ENCODE measurements around the gene TTLL5.
"Not testable (repeated sequence)": the region's sequence is repeated elsewhere in the genome, so short reads cannot be mapped to it uniquely, and the experiment has no call there.

Gene TTLL5

DNA sequence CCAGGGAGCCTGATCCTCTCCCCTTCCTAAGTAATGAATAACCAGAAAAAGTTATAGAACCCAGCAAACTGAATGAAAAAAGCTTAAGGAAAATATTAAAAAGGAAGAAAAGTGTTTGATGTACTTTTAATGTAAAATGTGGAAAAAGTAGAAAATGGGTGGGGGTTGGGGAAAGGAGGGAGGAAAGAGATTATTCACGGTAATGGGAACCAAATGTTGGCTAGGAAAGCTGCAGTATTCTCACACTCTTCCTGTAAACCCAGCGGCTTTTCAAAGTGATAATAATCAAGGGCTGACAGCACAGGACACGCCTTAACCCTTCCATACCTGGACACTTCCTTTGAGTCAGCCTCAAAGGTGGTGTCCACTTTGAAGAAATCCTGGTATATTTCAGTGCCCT is 181.5 kb downstream of the TTLL5 start:
- H3K4me1 ChIP-seq (ENCODE audit: insufficient read depth, low read length): no peaks in the 10 kb centered on the region
- no peaks in the 10 kb centered on the region for H3K27me3 ChIP-seq (ENCODE audit: control insufficient read depth in 1 of 2, insufficient read depth in 2 of 2, low read length in 2 of 2)
- peak overlapping the region; percentile 14 for H3K27ac ChIP-seq (ENCODE audit: low read depth, low read length)

GRCh38 chr14:75844486-75844885 is 183.4 kb downstream of the TTLL5 start:
- no peak overlapping the region for H3K27ac ChIP-seq (ENCODE audit: low read depth, low read length)

More for the DNA sequence above, 181.5 kb downstream of the TTLL5 start:
- Histone ChIP-seq H3K9ac (ENCODE audit: low read length) (no peak overlapping the region), H3K36me3 (ENCODE audit: insufficient read depth, low read length) (no peaks in the 10 kb centered on the region), H3K4me3 (ENCODE audit: low read depth in 1 of 2, low read length in 2 of 2) (no peak overlapping the region), H3K9me3 (ENCODE audit: low read length) (no peaks in the 10 kb centered on the region)

GRCh38 chr14:75845136-75845804 is 184.2 kb downstream of the TTLL5 start:
- Histone ChIP-seq H3K9ac (ENCODE audit: low read length) (no peak overlapping the region), H3K9me3 (ENCODE audit: low read length) (no peaks in the 10 kb centered on the region), H3K27me3 (ENCODE audit: control insufficient read depth in 1 of 2, insufficient read depth in 2 of 2, low read length in 2 of 2) (no peaks in the 10 kb centered on the region), H3K27ac (ENCODE audit: low read depth, low read length) (no peak overlapping the region), H3K36me3 (ENCODE audit: insufficient read depth, low read length) (no peaks in the 10 kb centered on the region), H3K4me1 (ENCODE audit: insufficient read depth, low read length) (no peaks in the 10 kb centered on the region), H3K4me3 (ENCODE audit: low read depth in 1 of 2, low read length in 2 of 2) (no peak overlapping the region)

More at GRCh38 chr14:75844486-75844885, 183.4 kb downstream of the TTLL5 start:
- H3K4me3 ChIP-seq (ENCODE audit: low read depth in 1 of 2, low read length in 2 of 2): no peak overlapping the region
- H3K4me1 ChIP-seq (ENCODE audit: insufficient read depth, low read length): no peaks in the 10 kb centered on the region
- no peaks in the 10 kb centered on the region for H3K9me3 ChIP-seq (ENCODE audit: low read length)
- no peaks in the 10 kb centered on the region for H3K36me3 ChIP-seq (ENCODE audit: insufficient read depth, low read length)
- no peak overlapping the region for H3K9ac ChIP-seq (ENCODE audit: low read length)
- no peaks in the 10 kb centered on the region for H3K27me3 ChIP-seq (ENCODE audit: control insufficient read depth in 1 of 2, insufficient read depth in 2 of 2, low read length in 2 of 2)

- not testable (repeated sequence) for H3K9ac ChIP-seq (ENCODE audit: low read length); H3K9me3 ChIP-seq (ENCODE audit: low read length); H3K36me3 ChIP-seq (ENCODE audit: insufficient read depth, low read length); H3K27me3 ChIP-seq (ENCODE audit: control insufficient read depth in 1 of 2, insufficient read depth in 2 of 2, low read length in 2 of 2); H3K4me1 ChIP-seq (ENCODE audit: insufficient read depth, low read length); H3K27ac ChIP-seq (ENCODE audit: low read depth, low read length); H3K4me3 ChIP-seq (ENCODE audit: low read depth in 1 of 2, low read length in 2 of 2)
Measured at GRCh38 chr14:75846694-75847093, 185.6 kb downstream of the TTLL5 start.

DNA sequence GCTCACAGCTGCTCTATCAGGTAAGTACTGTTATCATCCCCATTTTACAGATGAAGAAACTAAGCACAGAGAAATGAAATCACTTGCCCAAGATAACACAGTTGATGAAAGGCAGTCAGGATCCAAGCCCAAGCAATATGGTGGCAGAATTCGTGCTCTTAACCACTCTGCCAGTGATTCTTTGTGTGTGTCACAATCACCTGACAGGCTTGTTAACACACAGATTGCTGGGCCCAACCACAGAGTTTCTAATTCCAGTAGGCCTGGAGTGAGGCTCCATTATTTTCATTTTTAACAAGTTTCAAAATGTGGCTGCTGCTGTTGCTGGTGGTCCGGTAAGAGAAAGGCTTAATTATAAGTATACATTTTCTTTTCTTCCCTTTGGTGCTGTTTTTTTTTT is 186.5 kb downstream of the TTLL5 start:
- no peaks in the 10 kb centered on the region for H3K4me1 ChIP-seq (ENCODE audit: insufficient read depth, low read length)
- no peak overlapping the region for H3K27ac ChIP-seq (ENCODE audit: low read depth, low read length)
- no peak overlapping the region for H3K4me3 ChIP-seq (ENCODE audit: low read depth in 1 of 2, low read length in 2 of 2)
- no peaks in the 10 kb centered on the region for H3K36me3 ChIP-seq (ENCODE audit: insufficient read depth, low read length)
- no peaks in the 10 kb centered on the region for H3K27me3 ChIP-seq (ENCODE audit: control insufficient read depth in 1 of 2, insufficient read depth in 2 of 2, low read length in 2 of 2)
- H3K9me3 ChIP-seq (ENCODE audit: low read length): no peaks in the 10 kb centered on the region
- no peak overlapping the region for H3K9ac ChIP-seq (ENCODE audit: low read length)

GRCh38 chr14:75848167-75848913 is 187.3 kb downstream of the TTLL5 start:
- Histone ChIP-seq H3K9me3 (ENCODE audit: low read length) (no peaks in the 10 kb centered on the region), H3K4me3 (ENCODE audit: low read depth in 1 of 2, low read length in 2 of 2) (no peak overlapping the region), H3K4me1 (ENCODE audit: insufficient read depth, low read length) (no peaks in the 10 kb centered on the region), H3K27me3 (ENCODE audit: control insufficient read depth in 1 of 2, insufficient read depth in 2 of 2, low read length in 2 of 2) (no peaks in the 10 kb centered on the region), H3K27ac (ENCODE audit: low read depth, low read length) (no peak overlapping the region), H3K36me3 (ENCODE audit: insufficient read depth, low read length) (no peaks in the 10 kb centered on the region), H3K9ac (ENCODE audit: low read length) (no peak overlapping the region)

- H3K27me3 ChIP-seq (ENCODE audit: control insufficient read depth in 1 of 2, insufficient read depth in 2 of 2, low read length in 2 of 2): no peaks in the 10 kb centered on the region
- no peaks in the 10 kb centered on the region for H3K36me3 ChIP-seq (ENCODE audit: insufficient read depth, low read length)
- H3K4me1 ChIP-seq (ENCODE audit: insufficient read depth, low read length): no peaks in the 10 kb centered on the region
- H3K9ac ChIP-seq (ENCODE audit: low read length): no peak overlapping the region
- no peak overlapping the region for H3K27ac ChIP-seq (ENCODE audit: low read depth, low read length)
- H3K4me3 ChIP-seq (ENCODE audit: low read depth in 1 of 2, low read length in 2 of 2): no peak overlapping the region
- H3K9me3 ChIP-seq (ENCODE audit: low read length): no peaks in the 10 kb centered on the region
Measured at GRCh38 chr14:75849300-75849895, 188.4 kb downstream of the TTLL5 start.

DNA sequence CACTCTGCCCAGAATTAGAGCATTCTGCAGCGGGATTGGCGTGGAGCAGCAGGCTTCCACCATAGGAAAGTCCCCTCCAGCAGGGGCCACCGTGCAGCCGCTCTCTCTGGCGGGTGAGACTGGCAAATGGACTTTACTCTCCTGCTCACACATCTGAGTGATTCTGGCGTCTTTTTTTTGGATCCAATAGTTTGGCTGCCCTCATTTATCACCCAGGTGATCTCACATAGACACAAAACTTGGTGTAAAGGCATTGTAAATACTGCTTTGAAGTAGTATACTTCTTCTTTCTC is 190.5 kb downstream of the TTLL5 start:
- Histone ChIP-seq H3K4me3 (ENCODE audit: low read depth in 1 of 2, low read length in 2 of 2) (no peak overlapping the region), H3K36me3 (ENCODE audit: insufficient read depth, low read length) (no peaks in the 10 kb centered on the region), H3K9me3 (ENCODE audit: low read length) (no peaks in the 10 kb centered on the region), H3K9ac (ENCODE audit: low read length) (no peak overlapping the region), H3K4me1 (ENCODE audit: insufficient read depth, low read length) (no peaks in the 10 kb centered on the region), H3K27me3 (ENCODE audit: control insufficient read depth in 1 of 2, insufficient read depth in 2 of 2, low read length in 2 of 2) (no peaks in the 10 kb centered on the region), H3K27ac (ENCODE audit: low read depth, low read length) (no peak overlapping the region)

- no peak overlapping the region for H3K9ac ChIP-seq (ENCODE audit: low read length)
- no peaks in the 10 kb centered on the region for H3K4me1 ChIP-seq (ENCODE audit: insufficient read depth, low read length)
- no peaks in the 10 kb centered on the region for H3K9me3 ChIP-seq (ENCODE audit: low read length)
- no peak overlapping the region for H3K27ac ChIP-seq (ENCODE audit: low read depth, low read length)
- H3K36me3 ChIP-seq (ENCODE audit: insufficient read depth, low read length): no peaks in the 10 kb centered on the region
- no peak overlapping the region for H3K4me3 ChIP-seq (ENCODE audit: low read depth in 1 of 2, low read length in 2 of 2)
- no peaks in the 10 kb centered on the region for H3K27me3 ChIP-seq (ENCODE audit: control insufficient read depth in 1 of 2, insufficient read depth in 2 of 2, low read length in 2 of 2)
Measured at GRCh38 chr14:75854111-75854799, 193.2 kb downstream of the TTLL5 start.

DNA sequence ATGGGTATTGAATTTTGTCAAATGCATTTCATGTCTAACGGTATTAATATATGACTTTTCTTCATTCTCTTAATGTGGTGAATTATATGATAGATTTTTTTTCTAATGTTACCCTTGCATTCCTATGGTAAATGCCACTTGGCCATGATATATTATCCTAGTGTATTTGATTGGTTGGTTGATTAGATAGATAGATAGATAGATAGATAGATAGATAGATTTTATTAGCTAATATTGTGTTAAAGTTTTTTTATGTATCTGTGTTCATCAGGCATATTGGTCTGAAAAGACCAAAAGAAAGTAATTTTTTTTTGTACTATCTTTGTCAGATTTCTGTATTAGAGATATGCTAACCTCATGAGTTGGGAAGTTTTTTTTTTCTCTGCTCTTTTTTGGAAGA is 196.2 kb downstream of the TTLL5 start:
- Histone ChIP-seq H3K27ac (ENCODE audit: low read depth, low read length) (no peak overlapping the region), H3K4me3 (ENCODE audit: low read depth in 1 of 2, low read length in 2 of 2) (no peak overlapping the region), H3K36me3 (ENCODE audit: insufficient read depth, low read length) (no peaks in the 10 kb centered on the region), H3K9ac (ENCODE audit: low read length) (no peak overlapping the region), H3K9me3 (ENCODE audit: low read length) (no peaks in the 10 kb centered on the region), H3K27me3 (ENCODE audit: control insufficient read depth in 1 of 2, insufficient read depth in 2 of 2, low read length in 2 of 2) (no peaks in the 10 kb centered on the region), H3K4me1 (ENCODE audit: insufficient read depth, low read length) (peaks cover 19% of the 10 kb centered on the region)

DNA sequence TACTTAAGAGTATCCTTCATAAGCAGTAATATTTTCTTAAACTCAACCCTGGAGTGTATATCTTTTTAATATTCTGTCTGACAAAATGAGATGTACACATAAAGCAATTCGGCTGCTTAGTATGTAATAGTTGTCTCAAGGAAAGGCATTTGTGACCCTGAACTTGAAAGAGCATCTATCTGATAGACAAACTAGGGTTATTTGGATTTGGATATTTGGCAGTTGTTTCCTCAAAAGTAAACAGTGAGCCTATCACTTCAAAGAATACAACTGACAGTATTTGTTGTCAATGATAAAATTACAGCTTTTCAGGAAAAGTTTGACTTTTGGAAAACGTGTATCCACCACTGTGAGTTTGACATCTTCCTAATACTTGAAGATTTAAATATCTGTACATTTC is 197.3 kb downstream of the TTLL5 start:
- Histone ChIP-seq H3K4me1 (ENCODE audit: insufficient read depth, low read length) (peaks cover 22% of the 10 kb centered on the region), H3K9ac (ENCODE audit: low read length) (no peak overlapping the region), H3K27me3 (ENCODE audit: control insufficient read depth in 1 of 2, insufficient read depth in 2 of 2, low read length in 2 of 2) (no peaks in the 10 kb centered on the region), H3K27ac (ENCODE audit: low read depth, low read length) (no peak overlapping the region), H3K36me3 (ENCODE audit: insufficient read depth, low read length) (no peaks in the 10 kb centered on the region), H3K9me3 (ENCODE audit: low read length) (no peaks in the 10 kb centered on the region), H3K4me3 (ENCODE audit: low read depth in 1 of 2, low read length in 2 of 2) (no peak overlapping the region)
